ENCODE data around the gene XRCC1.

XRCC1 gene, protein sequence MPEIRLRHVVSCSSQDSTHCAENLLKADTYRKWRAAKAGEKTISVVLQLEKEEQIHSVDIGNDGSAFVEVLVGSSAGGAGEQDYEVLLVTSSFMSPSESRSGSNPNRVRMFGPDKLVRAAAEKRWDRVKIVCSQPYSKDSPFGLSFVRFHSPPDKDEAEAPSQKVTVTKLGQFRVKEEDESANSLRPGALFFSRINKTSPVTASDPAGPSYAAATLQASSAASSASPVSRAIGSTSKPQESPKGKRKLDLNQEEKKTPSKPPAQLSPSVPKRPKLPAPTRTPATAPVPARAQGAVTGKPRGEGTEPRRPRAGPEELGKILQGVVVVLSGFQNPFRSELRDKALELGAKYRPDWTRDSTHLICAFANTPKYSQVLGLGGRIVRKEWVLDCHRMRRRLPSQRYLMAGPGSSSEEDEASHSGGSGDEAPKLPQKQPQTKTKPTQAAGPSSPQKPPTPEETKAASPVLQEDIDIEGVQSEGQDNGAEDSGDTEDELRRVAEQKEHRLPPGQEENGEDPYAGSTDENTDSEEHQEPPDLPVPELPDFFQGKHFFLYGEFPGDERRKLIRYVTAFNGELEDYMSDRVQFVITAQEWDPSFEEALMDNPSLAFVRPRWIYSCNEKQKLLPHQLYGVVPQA

DNA sequence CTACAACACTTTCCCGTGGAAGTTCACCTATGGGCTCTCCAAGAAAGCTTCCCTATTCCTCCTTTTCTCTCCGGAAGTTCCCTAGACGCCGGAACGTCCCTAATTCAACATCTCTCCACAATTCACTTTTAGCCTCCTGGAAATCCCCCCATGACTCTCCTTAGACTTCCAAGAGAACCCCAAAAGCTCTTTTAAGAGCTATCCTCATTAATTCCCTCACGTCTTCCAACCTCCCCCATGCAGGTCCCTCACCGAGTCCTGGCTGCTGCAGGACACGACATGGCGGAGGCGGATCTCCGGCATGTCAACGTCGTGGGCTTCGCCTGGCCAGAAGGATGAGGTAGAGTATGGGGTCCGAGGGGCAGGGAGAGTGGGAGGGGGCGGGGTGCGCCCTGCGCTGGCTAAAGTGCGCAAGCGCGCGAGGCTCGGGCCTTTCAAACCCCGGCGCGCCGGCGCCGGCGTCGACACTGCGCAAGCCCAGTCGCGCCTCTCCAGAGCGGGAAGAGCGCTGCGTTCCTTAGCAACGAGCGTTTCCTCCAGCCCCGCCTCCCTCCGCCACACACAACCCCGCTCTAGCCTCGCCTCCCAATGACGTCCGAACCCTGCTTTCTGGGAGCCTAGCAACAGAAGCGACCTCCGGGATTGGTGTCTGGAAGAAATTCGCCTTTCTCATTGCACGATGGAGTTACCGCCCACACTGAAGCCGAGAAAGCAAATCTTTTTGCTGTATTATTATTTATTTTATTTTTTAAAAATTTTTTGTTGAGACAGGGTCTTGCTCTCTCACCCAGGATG, at the start of gene XRCC1, which contains the start of gene PINLYP:
XRCC1 (minus strand) TSS at position 372 of the 795 bp plus-strand sequence; CDS start at position 303, 69 bp downstream.
PINLYP (plus strand) TSS at position 646 of the 795 bp plus-strand sequence. CDS start 1,391 bp downstream, outside the sequence.
- DNase-seq (ENCODE audit: low read depth, low spot score) = peak; percentile 90

DNA sequence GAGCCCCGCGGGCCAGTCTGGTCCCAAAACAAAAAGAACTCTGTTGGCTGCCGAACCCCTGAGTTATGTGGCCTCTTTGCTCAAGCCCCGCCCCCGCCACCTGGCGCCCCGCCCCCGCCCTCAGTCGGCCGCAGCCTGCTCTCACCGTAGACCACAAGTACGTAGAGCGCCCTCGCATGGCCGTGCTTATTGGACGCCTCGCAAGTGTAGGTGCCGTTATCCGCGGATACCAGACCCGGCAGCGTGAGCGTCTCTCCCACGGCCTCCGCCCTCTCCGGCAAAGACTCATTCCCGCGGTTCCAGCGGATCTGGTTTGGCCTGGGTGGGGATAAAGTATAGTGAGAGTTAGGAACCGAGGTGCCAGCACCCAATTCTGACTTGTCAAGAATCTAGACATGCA, 49.6 kb upstream of the XRCC1 start:
- DNase-seq (ENCODE audit: low read depth, low spot score) = peak; percentile 71

DNA sequence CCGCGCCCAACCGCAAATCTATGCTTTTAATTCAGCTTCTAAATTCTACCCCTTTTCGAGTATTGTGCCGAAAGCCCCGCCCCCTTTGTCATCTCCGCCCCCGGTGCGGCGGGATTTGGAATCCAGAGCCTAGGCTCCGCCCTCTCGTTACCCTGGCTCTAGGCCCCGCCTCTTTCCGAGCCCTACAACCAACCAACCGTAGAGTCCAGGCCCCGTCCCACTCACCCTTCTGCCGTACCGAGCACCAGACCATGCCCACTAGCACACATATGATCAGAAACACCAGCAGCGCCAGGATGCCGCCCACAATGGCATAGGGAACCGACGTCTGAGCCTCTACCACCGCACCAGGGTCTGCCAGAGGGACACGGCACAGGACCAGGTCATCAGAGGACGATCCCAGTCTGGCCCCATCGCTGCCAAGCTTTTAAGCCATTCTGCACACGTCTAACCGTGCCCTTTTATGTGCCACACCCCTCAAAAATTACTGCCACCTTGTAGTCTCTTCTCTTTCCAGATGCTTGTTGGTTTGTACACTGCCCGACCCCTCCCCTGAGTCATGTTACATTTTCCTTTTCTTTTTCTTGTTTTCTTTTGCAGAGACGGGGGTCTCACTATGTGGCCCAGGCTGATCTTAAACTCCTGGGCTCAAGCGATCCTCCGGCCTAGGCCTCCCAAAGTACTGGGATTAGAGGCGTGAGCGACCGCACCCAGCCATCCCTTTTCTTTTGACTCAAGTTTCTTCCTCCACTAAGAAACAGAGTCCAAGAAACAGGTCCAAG, 48.8 kb upstream of the XRCC1 start:
- DNase-seq (ENCODE audit: low read depth, low spot score) = no peak

DNA sequence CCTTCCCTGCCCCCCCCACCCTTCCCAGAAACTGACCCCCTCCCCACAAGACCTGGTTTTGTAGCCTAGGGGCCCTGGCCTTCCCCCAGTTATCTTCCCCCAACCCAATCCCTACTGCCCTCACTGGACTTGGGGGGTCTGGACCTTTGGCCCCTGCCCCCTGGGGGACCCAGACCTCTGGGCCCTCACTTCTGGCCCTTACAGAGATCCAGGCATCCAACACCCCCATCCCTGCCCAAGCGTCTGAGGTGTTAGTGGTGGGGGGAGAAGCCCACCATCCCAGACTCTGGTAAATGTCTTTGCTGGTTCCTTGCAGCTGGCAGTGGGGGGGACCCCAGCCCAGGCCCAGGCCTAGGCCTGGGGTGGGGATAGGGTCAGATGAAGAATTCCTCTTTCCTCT, 47.6 kb upstream of the XRCC1 start:
- DNase-seq (ENCODE audit: low read depth, low spot score) = no peak

DNA sequence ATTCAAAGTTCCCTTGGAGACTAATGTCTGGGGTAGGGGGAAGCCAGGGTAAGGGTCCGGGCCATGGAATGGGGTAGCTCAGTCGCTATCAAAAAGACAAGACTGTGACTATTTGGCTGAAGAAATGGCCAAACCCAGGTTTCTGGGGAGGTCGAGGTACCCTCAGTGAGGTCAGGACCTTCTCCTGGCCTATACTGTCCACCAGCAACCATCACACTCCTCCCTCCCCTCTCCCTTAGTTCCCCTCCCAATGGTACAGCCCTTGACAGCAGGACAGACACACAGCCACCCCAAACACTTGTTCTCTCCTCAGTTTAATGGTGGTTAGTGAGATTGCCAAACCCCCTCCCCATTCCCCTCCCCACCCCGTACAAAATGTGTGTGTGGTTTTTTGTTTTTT, 46.7 kb upstream of the XRCC1 start:
- no peak for DNase-seq (ENCODE audit: low read depth, low spot score)

DNA sequence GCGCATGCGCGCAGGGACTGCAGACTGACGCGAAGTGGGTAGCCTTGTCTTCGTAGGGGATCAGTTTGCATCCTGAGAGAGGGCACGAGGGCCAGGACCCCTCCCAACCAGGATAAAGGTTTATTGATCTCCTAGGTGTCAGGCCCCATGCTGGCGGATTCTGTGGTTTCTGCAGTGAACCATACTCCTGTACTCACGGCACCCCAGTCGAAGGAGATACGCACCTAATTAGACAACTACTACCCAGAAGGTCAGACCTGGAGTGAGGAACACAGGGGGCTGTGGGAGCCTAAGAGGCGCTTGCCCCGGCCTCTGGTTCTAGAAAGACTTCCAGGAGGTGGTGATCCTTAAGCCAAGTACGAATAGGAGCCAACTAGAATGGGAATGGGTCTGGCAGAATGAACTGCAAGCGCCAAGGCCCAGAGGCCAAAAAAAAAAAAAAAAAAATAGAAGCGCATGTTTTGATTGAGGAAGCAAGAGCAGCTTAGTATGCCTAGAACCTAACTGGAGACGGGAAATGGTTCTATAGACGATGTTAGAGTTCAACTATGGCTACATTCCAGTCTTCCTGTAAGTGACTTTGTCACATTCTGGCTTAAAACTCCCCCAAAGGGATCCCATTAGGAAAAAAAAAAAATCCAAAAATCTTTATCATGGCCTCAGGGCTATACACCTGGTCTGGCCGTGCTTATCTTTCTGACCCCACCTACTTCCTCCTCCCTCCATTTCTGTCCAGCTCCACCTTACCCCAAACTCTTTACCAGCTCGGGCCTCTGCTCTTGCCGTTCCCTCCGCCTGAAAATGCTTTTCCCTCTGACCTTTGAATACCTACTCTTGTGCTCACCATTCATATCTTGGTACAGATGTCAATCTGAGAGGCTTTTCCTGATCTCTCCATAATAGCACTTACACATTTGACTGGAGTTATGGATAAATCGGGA, 45.0 kb upstream of the XRCC1 start:
- no peak for DNase-seq (ENCODE audit: low read depth, low spot score)

DNA sequence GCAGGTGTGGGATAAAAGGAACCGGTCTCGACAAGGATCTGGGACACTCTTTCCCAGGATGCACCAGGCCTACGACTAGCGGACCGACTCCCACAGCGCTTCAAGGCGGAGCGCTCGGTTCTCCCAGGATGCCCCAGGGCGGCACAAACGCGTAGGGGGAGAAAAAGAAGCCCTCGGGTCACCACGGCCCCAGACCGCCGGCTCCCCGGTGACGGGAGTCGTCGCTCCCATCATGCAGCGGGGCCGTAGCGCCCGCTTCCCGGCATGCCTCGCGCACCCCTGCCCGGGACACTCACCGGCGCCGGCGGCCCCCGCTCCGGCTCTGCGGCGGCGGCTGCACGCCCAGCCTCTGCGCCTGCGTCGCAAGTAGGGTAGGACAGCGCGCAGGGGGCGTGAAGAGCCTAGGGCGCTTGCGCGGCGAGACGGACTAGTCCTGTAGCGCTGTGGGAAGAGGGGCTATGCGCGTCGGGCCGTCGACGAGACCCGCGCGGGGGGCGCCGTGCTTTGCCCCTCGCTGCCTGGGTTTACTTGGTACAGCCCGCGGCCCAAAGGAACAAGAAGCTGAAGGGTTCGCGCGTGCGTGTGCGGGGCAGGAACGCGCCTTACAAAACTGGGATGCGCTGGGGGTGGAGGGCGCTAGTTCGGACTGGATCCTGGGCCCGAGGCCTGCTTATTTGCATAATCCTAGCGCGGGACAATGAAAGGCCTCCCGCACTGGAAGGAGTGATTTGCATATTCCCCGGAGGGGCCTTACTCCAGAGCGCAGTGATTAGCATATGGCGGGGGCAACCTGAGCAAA, 44.1 kb upstream of the XRCC1 start, which contains the start of gene ZNF428:
ZNF428 (minus strand) TSS at position 368 of the 799 bp plus-strand sequence. CDS start 5,325 bp downstream, outside the sequence.
- peak; percentile 76 for DNase-seq (ENCODE audit: low read depth, low spot score)

DNA sequence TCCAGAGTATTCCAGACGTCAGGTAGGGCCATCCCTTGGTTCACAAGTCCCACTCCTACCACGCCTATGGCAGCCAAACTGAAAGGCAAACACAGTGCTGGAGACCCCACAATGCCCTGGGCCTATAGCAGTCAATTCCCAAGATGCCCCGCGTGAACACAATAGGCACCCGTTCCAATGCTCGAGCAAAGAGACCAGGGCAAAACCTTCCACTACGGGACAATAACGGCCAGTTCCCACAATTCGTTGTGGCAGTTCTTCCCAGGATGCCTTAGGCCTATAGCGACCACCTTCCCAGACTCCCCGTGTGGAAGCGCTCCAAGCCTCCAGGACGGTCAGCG, 43.6 kb upstream of the XRCC1 start:
- DNase-seq (ENCODE audit: low read depth, low spot score) = no peak

DNA sequence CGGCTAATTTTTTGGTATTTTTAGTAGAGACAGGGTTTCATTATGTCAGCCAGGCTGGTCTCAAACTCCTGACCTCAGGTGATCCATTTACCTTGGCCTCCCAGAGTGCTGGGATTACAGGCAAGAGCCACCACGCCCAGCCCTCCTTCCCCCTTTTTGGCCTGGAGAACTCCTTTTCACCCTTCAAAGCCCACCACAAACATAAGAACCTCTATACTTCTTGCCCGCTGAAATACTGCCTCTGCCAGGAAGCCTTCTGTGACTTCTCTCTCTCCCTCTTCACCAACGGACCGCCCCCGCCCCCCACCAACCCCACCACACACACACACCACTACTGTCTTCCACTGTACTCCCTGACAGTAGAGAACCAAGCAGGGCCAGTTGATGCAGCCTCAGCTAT, 41.6 kb upstream of the XRCC1 start:
- no peak for DNase-seq (ENCODE audit: low read depth, low spot score)

DNA sequence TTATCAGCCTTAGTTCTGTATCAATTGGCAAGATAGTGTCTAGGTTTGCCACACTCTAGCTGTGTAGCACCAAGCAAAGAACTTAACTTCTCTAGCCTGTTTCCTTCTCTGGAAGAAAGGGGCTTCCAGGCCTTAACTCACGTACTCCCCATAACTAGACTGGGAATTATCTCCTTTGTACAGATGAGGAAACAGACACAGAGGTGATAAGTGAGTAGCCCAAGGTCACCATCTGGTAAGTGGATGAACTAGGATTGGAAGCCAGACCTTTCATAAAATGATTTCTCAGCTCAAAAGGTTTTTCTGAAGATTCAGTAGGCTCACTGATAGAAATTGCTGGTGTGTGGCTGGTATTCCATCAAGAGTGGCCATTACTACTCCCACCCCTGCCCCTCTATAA, 41.0 kb upstream of the XRCC1 start:
- DNase-seq (ENCODE audit: low read depth, low spot score) = no peak

DNA sequence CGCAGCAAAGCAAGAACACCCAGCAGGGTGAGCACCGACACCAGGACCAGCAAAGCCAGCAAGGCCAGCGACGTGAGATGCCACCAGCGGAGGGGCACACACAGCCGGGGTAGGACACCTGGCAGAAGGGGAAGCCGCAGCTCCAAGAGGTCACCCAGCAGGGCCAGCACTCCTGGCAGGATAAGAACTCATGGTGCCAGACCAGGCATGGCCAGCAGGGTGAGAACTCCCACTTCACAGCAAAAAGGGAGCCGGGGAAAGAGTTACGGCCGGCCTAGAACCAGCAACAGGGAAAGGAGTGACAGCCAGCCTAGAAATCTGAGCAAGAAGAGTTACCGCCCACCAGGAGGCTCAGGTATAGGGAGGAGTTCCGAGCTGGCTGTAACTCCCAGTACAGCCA, 37.0 kb upstream of the XRCC1 start:
- no peak for DNase-seq (ENCODE audit: low read depth, low spot score)

DNA sequence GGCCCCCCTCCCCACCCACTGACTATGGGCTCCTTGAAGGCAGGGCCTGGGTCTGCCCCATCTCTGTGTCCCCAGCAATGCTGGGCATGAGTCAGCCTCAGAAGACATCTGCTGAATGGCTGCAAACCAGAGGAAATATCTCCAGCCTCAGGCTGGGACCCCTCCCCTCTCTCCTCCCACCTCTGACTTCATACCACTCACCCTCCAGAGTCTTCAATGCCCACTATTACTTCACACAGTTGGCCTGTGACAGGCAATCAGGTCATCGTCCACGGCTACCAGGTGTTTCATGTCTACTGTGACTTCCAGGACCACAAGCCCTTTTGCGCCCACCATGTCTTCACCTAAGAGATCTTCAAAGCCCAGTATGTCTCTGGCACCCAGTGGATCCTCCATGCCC, 36.5 kb upstream of the XRCC1 start, which contains the start of gene SRRM5:
SRRM5 (plus strand) TSS at position 301 of the 400 bp plus-strand sequence; CDS start at position 335, 34 bp downstream.
- no peak for DNase-seq (ENCODE audit: low read depth, low spot score)

DNA sequence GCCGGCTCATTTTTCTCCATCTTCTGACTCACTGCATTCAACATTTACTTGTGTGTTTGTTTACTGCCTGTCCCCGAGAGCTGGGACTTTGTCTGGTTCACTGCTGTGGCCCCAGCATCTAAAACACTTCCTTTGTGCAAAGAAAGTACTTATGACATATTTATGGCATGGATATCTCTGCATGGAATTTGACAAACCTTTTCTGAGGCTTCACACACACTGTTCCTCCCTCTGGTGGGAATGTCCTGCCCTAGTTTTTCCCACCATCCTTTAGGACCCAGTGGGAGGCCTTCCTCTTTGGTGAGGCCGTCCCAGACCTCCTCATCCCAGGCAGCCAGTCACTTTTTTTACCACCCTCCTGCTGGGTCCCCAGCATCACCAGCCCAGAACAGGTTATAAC, 35.2 kb upstream of the XRCC1 start:
- DNase-seq (ENCODE audit: low read depth, low spot score) = no peak

DNA sequence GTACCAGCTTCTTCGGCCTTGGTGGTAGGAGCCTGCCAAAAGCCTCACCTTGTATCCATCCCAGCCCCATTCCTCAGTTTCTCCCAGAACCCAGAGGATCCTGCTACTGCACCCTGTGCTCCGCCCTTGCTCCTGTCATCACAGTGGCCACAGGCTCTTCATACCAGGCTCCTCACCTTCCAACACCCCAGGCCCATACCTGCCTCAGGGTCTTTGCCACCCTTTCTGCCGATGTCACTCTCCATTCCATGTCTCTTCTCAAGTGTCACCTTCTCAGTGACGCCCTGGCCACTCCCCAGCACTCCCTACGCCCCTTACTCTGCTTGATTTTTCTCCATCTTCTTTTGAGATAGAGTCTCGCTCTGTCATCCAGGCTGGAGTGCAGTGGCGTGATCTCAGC, 34.5 kb upstream of the XRCC1 start:
- no peak for DNase-seq (ENCODE audit: low read depth, low spot score)

DNA sequence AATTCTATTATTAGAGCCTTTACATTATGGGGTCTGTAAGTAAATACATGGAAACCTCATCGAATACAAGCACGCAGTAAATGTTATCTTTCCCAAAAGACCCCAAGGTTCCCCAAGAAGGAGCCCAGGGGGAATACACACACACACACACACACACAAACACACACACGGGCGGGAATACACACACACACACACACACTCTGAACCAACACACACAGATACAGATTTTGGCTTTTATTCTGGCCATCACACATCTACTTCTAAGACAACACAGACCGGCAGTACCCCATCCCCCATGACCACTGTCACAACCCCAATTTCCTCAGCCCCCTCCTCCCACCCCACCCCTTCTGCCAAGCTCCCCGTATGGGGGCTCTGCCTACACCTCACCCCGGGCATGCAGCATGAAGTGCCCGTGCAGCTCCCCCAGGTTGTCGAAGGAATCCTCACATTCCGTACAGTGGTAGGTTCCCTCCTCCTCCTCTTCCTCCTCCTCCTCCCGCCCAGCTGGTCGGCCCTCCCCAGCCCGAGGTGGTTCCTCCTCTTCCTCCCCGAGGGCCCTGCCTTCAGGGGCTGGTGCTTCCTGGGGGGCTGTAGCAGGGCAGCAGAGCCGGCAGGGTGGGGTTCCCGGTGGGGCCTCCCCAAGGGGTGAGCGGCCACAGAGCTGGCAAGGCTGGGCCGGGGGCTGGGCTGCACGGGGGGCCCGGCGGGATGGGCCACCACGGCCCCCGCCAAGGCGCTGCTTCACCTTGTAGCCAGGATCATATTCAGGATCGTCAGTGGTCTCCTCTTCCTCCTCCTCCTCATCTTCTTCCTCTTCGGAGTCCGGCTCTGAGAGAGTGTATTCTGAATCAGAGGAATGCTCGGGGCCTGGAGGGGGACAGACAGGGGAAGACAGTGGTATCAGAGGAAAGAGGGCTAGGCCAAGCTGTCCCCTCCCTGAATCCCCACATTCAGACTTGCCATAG, 32.2 kb upstream of the XRCC1 start:
- DNase-seq (ENCODE audit: low read depth, low spot score) = no peak

DNA sequence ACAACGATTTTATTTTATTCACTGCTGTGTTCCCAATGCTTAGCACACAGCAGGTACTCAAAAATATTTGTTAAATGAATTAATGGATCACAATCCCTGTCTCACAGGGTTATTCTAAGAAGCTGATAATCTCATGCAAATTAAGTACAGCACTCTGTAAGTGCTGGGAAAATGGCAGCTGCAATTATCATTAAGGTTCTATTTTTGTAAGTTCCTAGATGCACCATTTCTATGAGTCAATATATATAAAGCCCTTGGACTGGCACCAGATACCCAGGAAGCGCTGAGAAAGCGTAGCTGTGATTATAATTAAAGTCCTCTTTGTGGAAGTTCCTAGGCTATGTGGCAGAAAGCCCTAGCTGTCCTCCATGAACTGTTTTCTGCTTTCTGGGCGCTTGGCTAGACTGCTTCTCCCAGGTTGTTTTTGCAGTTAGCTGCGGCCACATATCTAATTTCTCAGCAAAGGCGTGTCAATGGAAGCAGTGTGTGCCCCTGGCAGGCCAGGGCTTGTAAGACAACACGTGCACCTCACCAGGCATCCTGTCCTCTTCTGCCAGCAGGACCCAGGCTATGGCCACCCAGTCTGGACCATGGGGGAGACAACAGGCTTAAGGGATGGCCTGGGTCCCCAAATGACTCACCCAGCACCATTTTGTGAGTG, 31.4 kb upstream of the XRCC1 start:
- no peak for DNase-seq (ENCODE audit: low read depth, low spot score)

DNA sequence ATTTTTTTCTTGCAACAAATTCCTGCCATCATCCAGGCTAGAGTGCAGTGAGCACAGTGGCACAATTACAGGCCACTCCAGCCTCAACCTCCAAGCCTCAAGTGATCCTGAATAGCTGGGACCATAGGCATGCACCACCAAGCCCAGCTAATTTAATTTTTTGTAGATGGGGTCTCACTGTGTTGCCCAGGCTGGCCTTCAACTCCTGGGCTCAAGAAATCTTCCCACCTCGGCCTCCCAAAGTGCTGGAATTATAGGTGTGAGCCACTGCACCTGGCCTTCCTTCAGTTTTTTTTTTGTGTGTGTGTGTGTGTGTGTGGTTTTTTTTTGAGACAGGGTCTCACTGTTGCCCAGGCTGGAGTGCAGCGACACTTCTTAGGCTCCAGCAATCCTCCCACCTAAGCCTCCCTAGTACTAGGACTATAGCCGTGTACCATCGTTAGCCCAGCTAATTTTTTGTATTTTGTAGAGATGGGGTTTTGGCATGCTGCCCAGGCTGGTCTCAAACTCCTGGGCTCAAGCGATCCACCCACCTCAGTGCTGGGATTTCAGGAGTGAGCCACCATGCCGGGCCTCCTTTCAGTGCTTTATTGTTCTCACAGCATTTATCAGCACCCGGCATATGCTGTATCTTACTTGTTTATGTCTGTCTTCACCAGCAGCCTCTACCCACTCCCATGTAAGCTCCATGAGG, 30.7 kb upstream of the XRCC1 start:
- no peak for DNase-seq (ENCODE audit: low read depth, low spot score)
